Prostate gland (tissue), 2 donors: ENCODE data around the gene ERC2. TPM values are rescaled to one million over a fixed set of nuclear protein-coding genes. Genes with fewer than 3 reads are reported as not detected.

Experiments used
- DNase-seq: peaks from one replicate; pipeline ENCODE4 v3.0.0-alpha.2; 2019; ENCODE audit warnings: low spot score
- H3K27ac ChIP-seq, 2 donors: fragments of 200-600 bp; sonication (generic); 2 replicates each; pipeline ENCODE4 v1.5.1; 2017 to 2019
- H3K27me3 ChIP-seq: fragments of 200-600 bp; sonication (generic); replicated peaks from 2 replicates; pipeline ENCODE4 v1.5.1; 2019; ENCODE audit not compliant: insufficient read depth
- H3K36me3 ChIP-seq, 2 donors: fragments of 200-600 bp; sonication (generic); 1 replicate in 1 of 2; 2 replicates in 1 of 2; pipeline versions ENCODE4 v1.5.1 to v1.8.1; 2017 to 2019
- H3K4me1 ChIP-seq: fragments of 200-600 bp; sonication (generic); replicated peaks from 2 replicates; pipeline ENCODE4 v1.5.1; 2019
- H3K4me3 ChIP-seq, 2 donors: fragments of 200-600 bp; sonication (generic); 2 replicates each; pipeline ENCODE4 v1.5.1; 2017 to 2019
- H3K9me3 ChIP-seq: fragments of 200-600 bp; sonication (generic); 2 replicates; pipeline ENCODE4 v1.5.1; 2017
- CTCF ChIP-seq, 4 experiments: fragments of 200-600 bp in 2 of 4; fragments of 450-650 bp in 2 of 4; sonication (generic) in 2 of 4; IDR thresholded peaks; 1 replicate in 3 of 4; 2 replicates in 1 of 4; pipeline ENCODE4 v1.5.1; 2016 to 2019; ENCODE audit warnings: antibody characterized with exemption in 4 of 4, mild to moderate bottlenecking in 2 of 4, moderate library complexity in 2 of 4
- POLR2A ChIP-seq: fragments of 450-650 bp; IDR thresholded peaks from one replicate; pipeline ENCODE4 v1.6.1; 2016; ENCODE audit warnings: antibody characterized with exemption, mild to moderate bottlenecking
- POLR2AphosphoS5 ChIP-seq: sonication (generic); formaldehyde crosslinking; IDR thresholded peaks from one replicate; pipeline ENCODE4 v1.6.1; 2017; ENCODE audit warnings: antibody characterized with exemption
- WGBS: methylation state at CpG from one replicate; pipeline ENCODE4 v1.1.5; 2018; 5-methylcytosine and 5-hydroxymethylcytosine counted together
- intact Hi-C: fragments of 100-400 bp; cut with DNase I; formaldehyde crosslinking; loops from one replicate; pipeline ENCODE4 v1.14.2; 2022
- total RNA-seq, 2 donors: library from RNA; depleted of rRNA; stranded (reverse); fragments of >200 nt; gene quantifications; one replicate each; pipeline ENCODE4 v1.1.0, GENCODE V29; 2016

The ERC2 gene
- total RNA-seq, 2 donors from 2014 or later, result 1.0 to 2.7 TPM

GRCh38 chr3:56131974-56132590 lies 336.2 kb downstream of the ERC2 start:
- Histone ChIP-seq H3K27ac (no peak overlapping the region), H3K27me3 (no peaks in the 10 kb centered on the region), H3K9me3 (no peaks in the 10 kb centered on the region), H3K36me3 (no peaks in the 10 kb centered on the region), H3K4me3 (no peak overlapping the region), H3K4me1 (no peaks in the 10 kb centered on the region)
- TF ChIP-seq POLR2AphosphoS5 (peak; percentile 23), CTCF (IDR thresholded peaks at IDR 0.05) (no peak), POLR2A (no peak)
- intact Hi-C loops, result no loop called here
- WGBS, result 42% methylated on average over 3 of the region's 3 CpGs
- no peak for DNase-seq

- Histone ChIP-seq H3K4me1 (no peaks in the 10 kb centered on the region), H3K36me3 (no peaks in the 10 kb centered on the region), H3K27me3 (no peaks in the 10 kb centered on the region), H3K27ac (no peak overlapping the region), H3K4me3 (no peak overlapping the region), H3K9me3 (no peaks in the 10 kb centered on the region)
- TF ChIP-seq CTCF (IDR thresholded peaks at IDR 0.05), result no peak
- no peak for TF ChIP-seq POLR2A
- no peak for TF ChIP-seq POLR2AphosphoS5
- intact Hi-C loops, result no loop called here
- DNase-seq, result no peak
- WGBS, result 82% methylated on average over 2 of the region's 2 CpGs
Observed at GRCh38 chr3:56130036-56130435, 338.2 kb downstream of the ERC2 start.

- DNase-seq, result no peak
- Histone ChIP-seq H3K27ac (no peak overlapping the region), H3K4me1 (no peaks in the 10 kb centered on the region), H3K36me3 (no peaks in the 10 kb centered on the region), H3K9me3 (no peaks in the 10 kb centered on the region), H3K27me3 (no peaks in the 10 kb centered on the region), H3K4me3 (no peak overlapping the region)
- intact Hi-C loops, result no loop called here
- TF ChIP-seq POLR2A (no peak), CTCF (IDR thresholded peaks at IDR 0.05) (no peak), POLR2AphosphoS5 (no peak)
Observed at GRCh38 chr3:56126632-56127031, 341.6 kb downstream of the ERC2 start.

- no peaks in the 10 kb centered on the region for H3K4me1 ChIP-seq
- no peak for DNase-seq
- no peaks in the 10 kb centered on the region for H3K9me3 ChIP-seq
- intact Hi-C loops, result no loop called here
- H3K36me3 ChIP-seq, result no peaks in the 10 kb centered on the region
- no peak overlapping the region for H3K27ac ChIP-seq
- no peak overlapping the region for H3K4me3 ChIP-seq
- no peak for TF ChIP-seq CTCF (IDR thresholded peaks at IDR 0.05)
- no peak for TF ChIP-seq POLR2AphosphoS5
- TF ChIP-seq POLR2A, result no peak
- 44% methylated on average over 5 of the region's 5 CpGs for WGBS
- no peaks in the 10 kb centered on the region for H3K27me3 ChIP-seq
Observed at GRCh38 chr3:56125358-56126005, 342.8 kb downstream of the ERC2 start.

GRCh38 chr3:56124546-56124945 lies 343.7 kb downstream of the ERC2 start:
- no peak overlapping the region for H3K27ac ChIP-seq
- H3K27me3 ChIP-seq, result no peaks in the 10 kb centered on the region
- no peaks in the 10 kb centered on the region for H3K36me3 ChIP-seq
- H3K4me1 ChIP-seq, result no peaks in the 10 kb centered on the region
- no peaks in the 10 kb centered on the region for H3K9me3 ChIP-seq
- H3K4me3 ChIP-seq, result no peak overlapping the region
- no peak for TF ChIP-seq POLR2A
- WGBS, result 67% methylated on average over 1 of the region's 1 CpG
- no peak for DNase-seq
- intact Hi-C loops, result no loop called here
